SKM-1 treated with dmso at 0.1 percent for 144 hours (cell line): ENCODE measurements around the gene TUFT1.

Experiments
- DNase-seq: peaks from one replicate; lab custom pipeline; 2025; ENCODE audit not compliant: unreplicated experiment; lab: John Stamatoyannopoulos, UW

TUFT1 gene, protein sequence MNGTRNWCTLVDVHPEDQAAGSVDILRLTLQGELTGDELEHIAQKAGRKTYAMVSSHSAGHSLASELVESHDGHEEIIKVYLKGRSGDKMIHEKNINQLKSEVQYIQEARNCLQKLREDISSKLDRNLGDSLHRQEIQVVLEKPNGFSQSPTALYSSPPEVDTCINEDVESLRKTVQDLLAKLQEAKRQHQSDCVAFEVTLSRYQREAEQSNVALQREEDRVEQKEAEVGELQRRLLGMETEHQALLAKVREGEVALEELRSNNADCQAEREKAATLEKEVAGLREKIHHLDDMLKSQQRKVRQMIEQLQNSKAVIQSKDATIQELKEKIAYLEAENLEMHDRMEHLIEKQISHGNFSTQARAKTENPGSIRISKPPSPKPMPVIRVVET

DNA sequence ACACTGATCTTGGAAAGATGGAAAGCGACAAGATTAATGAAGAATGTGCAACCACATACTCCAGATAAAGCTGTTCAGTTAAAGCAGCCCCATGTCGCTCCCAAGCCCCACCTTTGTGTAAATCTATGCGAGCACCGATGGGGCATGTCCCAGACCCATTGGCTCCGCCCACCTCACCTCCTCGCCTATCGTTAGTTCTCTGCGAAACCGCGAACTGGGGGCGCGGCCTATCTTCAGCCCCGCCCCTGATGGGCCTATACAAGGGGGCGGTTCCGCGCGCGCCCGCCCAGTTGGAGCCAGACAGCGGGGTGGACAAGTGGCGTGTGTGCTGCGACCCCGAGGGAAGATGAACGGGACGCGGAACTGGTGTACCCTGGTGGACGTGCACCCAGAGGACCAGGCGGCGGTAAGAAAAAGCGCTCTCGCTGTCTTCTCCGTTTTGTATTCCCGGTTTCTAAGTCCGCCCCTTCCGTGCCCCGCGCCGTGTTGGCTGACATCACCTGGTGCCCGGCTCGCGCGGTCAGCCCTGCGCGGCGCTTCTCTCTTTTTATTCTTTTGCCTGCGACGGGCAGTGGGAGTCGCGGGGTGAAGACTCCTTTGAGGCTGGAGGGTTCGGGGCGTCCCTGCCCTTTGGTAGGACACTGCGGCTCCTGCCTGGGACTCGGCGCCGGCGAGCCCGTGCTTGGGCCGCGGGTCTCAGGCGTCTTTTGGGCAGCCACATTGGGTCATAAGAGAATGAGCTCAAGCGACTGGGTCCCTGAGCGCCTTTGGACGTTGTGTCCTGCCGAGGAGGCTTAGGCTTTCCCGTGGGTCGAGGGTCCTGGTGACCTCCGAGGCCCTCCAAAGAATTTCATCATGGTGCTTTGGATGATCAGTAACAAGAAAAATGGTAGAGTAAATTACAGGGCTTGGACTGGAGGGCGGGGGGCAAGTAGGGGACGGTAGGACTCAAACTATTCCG, at the start of gene TUFT1:
Gene TUFT1, plus strand, starts transcription at position 289 of the 961 bp plus-strand sequence. Its CDS starts 58 bp downstream, at position 347.
- DNase-seq, result peak; percentile 96

DNA sequence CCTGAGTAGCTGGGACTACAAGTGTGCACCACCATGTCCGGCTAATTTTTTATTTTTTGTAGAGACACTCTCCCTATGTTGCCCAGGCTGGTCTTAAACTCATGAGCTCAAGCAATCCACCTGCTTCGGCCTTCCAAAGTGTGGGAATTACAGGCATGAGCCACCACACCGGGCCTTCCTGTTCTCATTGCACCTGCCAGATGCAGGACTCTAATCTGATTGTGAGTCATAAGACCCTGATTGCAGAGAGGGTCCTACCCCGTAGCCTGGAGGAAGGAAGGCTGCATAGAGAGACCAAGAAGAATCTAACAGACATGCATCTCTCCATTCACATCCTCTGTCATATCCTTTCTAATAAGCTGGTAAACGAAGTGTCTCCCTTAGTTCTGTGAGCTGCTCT, 48.5 kb upstream of the TUFT1 start:
- DNase-seq, result no peak

DNA sequence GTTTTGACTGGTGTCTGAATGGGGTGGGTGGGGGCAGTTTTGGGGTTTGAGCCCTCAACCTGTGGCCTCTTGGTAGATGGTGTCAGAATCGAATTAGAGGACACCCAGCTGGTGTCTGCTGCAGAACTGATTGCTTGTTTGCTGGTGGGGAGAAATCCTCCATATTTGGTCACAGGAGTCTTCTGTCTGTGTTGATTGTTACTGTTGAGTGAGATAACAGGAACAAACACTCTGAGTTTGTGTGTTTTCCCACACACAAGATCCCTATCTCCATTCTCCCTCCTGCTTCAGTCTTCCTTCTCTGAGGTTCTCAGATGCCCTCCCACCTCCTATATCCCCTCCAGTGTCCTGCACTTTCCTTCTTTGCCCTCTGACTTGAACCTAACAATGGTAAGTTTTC, 48.0 kb upstream of the TUFT1 start:
- no peak for DNase-seq

DNA sequence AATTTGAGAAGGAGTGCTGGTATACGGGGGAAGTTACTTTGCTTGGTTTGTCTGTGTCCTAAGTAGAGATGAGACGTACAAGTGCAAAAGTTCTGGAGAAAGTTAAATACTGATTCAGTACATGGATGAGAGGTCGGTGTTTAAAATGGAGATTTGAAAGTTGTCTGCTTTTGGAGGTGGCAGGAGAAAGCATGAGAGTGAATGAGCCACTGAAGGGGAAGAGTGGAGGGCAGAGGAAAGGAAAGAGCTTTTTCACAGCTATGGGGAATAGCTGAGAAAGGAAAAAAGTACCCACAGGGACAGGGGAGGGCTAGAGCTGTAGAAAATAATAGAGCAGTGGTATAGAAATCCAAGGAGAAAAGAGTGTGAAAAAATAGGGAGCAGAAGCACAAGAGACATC, 47.1 kb upstream of the TUFT1 start:
- no peak for DNase-seq

DNA sequence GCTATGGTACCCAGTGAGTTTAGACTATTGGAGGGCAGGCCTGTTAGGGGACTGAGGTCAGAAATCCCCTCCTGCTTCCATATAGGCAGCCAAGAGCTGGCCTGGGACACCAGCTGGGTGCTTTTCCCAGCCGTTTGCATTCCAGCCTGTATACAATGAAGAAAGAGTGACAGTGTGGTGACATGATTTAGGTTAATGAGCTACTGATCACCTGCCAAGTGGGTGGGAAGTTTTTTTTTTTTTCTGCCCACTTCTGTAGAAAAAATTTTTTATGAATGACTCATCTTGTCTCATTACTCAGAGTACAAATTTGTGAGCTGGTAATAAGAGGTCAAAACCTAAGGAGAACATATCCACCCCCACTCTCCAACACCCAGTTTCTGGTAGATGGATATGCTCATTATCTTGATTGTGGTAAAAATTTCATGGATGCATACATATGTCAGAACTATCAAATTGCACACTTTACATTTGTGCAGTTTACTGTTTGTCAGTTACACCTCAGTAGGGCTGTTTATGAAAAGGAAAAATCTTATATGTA, 45.3 kb upstream of the TUFT1 start:
- no peak for DNase-seq

DNA sequence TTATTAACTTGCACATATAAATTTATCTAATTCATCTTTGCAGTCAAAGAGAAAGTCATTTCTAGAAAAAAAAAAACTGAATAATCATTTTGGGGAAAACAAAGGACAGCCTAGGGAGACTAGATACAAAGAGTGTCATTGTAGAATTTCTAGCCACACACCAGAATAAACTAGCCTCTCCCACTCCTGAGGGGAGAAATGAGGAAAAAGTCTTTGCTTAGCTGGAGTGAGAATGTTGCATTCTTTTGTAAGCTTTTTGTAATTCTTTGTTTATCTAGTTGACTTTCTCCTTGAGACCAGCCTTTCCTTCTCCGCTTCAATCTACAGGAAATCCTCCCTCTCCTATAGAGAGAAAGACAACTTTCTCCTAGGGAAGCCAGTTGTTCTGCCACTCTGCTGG, 44.8 kb upstream of the TUFT1 start:
- no peak for DNase-seq

DNA sequence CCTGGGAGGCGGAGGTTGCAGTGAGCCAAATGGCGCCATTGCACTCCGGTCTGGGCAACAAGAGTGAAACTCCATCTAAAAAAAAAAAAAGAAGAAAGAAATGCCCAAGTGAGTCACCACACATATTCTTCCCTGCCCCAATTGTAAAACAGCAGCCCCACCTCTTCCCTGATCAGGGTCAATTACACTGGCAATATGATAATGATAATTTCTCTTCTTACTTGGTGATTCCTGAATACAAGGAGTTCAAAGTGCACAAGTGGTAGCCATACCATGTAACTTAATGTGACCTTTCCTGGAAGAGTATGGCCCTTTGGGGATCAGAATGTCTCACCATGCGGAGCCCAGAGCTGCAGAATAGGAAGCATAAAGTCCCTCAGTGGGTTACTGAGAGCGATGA, 40.7 kb upstream of the TUFT1 start:
- no peak for DNase-seq

DNA sequence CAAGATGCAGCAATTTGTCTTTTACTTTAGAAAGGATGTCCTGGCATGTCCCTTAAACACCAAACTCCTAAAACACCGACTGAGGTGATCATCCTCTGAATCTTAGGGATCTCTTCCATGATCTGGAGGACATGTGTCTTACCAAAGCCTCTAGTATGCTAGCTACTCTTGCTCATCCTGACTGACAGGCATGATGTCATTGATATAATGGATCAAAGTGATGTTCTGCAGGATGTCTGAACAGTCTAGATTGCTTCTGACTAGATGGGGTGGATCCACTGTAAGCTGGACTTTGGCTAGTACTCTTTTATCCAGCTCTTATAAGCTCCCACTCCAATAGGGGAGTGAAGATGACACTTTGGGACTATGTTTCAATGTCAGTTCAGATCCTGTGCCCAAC, 40.2 kb upstream of the TUFT1 start:
- no peak for DNase-seq

DNA sequence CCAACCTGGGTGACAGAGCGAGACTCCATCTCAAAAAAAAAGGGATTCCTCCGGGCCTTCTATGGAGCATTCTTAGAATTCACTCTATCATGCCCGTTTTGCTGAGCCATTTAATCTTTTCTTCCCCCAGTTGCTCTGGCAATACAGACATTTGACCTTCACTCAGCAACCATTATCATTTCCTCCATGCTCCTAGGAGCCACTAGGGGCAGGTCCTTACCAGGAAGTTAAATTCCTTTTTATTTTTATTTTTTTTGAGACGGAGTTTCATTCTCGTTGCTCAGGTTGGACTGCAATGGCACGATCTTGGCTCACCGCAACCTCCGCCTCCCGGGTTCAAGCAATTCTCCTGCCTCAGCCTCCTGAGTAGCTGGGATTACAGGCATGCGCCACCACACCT, 38.6 kb upstream of the TUFT1 start:
- DNase-seq, result no peak

DNA sequence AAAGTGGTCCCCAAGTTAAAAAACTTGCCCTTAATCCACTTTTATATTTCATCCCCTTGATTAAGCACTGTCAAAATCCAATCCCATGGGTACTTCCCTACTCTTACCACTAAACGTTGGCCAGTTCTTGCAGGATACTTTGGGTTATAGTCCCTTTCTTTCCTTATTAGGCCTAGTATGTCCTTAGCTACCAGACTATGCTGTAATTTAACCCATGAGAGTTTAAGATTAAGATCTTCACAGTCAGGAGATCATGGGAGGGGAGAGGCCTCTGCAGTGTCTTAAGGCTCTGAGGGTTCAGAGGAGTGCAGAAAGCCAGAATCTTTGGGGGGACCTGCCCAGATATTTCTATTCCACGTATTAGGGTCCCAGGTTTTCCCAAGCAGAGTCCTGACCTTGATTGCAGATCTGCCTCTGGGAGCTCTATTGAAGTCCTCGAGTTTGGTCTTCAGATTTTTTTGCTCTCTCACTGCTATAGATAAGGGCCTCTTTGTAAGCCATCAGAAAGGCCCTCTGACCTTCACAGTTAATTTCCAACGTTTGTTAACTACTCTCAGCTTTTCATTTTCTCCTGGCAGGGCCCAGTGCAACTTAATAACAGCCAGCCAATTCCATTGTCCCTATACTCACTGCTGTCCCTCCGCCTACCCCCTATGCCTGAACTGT, 37.9 kb upstream of the TUFT1 start:
- DNase-seq, result no peak

DNA sequence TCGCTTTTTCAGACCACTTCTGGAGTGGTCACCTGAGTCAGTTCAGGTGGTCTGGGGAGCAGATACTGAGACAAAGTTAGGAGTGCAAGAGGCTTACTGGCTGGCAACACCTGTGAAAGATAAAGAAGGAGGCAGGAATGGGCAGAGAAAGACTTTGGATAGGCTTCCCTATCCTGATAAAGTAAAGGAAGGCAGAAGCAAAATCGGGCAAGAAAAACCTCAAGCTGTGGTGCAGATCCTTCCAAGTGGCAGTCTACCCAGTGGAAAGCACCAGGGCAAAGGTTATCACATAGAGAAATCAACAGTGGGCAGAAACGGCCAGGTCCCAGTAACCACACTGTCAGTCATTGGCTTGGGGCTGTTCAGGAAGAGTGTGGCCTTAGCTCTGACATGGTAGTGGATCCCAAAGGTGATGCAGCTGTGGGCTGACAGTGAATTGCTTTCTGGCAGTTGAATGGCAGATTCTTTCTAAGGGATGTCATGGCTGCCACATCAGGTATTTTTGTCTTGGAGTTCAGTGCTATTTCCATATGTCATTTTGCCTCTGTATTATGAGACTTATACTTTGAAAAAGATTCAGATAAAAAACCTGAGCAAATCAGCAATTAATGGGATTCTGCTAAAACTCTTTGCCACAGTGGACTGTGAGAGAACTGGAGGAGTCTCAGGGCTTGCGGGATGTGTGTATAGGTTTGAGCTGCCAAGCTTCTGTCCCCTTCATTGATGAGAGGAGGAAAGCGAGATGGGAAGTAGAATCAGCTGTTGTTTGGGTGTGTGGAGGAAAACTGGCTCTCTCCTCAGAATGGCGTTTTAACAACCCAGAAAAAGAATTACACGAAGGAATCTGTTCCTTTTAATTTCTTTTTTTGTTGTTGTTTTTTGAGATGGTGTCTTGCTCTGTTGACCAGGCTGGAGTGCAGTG, 37.0 kb upstream of the TUFT1 start:
- DNase-seq, result no peak

DNA sequence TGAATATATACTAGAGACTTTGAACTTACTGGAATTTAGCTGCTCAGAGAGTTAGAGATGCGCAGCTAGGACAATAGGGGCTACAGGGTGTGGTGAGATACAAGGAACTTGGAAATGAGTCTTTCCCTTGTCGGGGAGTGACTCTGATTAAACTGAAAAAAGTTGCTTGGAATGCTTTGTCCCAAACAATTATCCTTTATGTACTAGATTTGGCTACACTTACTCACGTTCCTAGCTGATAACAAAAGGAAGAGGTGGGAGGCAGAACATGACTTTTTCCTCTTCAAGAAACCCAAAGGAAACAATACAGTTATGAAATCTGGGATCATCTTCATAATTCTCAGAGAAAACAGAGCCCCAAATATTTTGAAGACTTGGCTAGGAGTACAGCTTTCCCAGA, 35.9 kb upstream of the TUFT1 start:
- no peak for DNase-seq

DNA sequence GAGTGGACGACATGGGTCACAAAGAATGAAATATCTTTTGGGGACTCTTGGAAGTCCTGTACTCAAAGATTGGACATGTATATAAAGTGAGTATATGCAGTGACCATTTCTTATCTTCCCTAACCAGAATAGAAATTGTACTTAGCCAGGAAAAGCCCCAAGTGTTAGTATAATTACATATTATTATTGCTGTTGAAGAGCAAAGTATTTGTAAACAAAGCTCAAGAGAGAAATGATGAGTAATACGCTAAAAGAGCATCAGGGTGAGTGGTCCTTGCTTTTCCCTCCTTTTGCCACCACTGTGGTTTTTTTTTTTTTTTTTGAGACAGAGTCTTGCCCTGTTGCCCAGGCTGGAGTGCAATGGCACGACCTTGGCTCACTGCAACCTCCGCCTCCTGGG, 35.4 kb upstream of the TUFT1 start:
- no peak for DNase-seq

DNA sequence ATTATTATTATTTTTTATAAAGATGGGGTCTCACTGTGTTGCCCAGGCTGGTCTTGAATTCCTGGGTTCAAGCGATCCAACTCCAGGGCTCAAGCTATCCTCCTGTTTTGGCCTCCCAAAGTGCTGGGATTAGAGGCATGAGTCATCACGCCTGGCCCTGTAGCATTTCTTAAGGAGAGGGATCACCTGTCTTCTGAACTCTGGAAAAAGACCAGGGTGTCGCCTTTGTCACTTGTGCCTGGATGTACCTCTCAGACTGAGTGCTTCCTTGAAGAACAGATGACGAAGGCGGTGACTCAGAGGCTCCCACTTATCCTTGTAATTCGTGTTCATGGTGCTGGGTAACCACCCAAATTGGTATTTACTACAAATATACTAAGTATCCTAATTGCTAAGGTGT, 31.3 kb upstream of the TUFT1 start:
- no peak for DNase-seq

DNA sequence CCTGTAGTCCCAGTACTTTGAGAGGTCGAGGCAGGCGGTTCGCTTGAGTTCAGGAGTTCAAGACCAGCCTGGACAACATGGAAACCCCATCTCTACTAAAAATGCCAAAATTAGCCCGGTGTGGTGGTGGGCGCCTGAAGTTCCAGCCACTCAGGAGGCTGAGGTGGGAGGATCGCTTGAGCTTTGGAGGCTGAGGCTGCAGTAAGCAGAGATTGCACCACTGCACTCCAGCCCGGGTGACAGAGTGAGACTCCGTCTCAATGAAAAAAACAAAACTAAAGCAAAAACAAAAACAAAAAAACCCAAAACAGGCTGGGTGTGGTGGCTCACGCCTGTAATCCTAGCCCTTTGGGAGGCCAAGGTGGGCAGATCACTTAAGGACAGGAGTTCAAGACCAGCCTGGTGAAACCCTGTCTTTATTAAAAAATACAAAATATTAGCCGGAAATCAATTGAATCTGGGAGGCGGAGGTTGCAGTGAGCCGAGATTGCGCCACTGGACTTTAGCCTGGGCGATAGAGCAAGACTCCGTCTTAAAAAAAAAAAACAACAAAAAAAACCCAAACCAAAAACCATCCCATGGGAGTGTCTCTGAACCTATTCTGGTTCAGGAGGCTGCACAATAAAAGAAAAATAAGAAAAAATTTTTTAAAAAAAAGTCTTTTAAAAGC, 30.6 kb upstream of the TUFT1 start:
- DNase-seq, result no peak

DNA sequence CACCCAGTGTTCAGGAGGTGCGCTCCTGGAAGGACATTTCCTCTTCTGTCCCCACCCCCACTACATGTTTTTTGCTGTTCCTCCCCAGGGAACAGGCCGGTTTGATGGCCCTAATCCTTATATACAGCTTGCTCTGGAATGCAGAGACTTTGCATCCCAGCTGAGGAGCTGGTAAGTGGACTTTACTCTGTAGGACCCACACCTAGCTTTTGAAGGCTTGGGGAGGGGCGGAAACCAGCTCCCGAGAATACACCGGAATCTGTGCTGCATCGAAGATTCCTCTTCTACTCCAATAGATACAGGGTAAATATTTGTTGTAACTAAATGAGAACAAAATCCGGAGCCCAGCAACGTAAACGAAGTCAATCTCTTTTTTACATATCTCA, 30.1 kb upstream of the TUFT1 start:
- no peak for DNase-seq

DNA sequence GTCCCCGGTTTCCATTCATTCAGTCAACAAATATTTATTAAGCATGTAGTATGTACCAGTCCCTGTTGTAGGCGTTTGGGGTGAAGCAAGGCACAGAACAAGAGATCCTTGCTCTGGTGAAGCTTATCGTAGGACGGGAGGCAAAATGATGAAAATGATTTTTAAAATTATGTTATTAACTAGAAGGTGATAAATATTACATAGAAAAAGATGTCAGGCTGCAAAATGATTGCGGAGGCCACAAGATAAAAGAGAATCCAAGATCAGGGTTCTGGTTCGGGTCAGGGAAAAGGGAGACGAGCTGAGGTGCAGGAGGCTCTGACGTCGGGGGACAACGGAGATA, 29.5 kb upstream of the TUFT1 start:
- DNase-seq, result no peak

DNA sequence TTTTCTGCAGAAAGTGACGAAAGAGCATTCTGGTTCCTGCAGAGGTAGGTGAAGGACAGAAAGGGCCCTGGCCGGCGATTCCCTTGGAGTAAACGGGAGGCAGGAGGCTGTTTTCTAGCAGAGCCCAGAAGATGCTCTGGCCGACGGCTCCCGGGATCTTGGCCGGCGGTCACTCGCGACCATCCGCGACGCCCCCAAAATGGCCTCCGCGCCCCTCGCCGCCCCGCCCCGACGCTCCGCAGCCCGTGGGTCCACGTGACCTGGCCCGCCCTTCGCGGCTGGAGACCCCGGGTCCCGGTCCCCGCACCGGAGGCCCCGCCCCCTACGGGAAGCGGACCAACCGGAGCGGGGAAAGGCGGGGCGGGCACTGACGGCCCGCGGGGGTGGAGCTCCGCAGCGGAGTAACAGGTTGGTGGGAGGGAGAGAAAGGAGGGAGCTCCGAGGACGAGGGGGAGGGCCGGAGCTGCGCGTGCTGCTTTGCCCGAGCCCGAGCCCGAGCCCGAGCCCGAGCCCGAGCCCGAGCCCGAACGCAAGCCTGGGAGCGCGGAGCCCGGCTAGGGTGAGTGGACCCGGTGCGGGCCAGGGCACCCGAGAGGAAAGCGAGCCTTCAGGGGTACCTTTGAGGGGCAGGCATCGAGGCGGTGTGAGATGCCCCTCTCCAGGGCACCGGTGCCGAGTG, 29.0 kb upstream of the TUFT1 start, which contains the start of gene CGN:
Gene CGN, plus strand, starts transcription at position 431 of the 679 bp plus-strand sequence. CDS start 7,133 bp downstream, outside the sequence.
- DNase-seq, result peak; percentile 94

DNA sequence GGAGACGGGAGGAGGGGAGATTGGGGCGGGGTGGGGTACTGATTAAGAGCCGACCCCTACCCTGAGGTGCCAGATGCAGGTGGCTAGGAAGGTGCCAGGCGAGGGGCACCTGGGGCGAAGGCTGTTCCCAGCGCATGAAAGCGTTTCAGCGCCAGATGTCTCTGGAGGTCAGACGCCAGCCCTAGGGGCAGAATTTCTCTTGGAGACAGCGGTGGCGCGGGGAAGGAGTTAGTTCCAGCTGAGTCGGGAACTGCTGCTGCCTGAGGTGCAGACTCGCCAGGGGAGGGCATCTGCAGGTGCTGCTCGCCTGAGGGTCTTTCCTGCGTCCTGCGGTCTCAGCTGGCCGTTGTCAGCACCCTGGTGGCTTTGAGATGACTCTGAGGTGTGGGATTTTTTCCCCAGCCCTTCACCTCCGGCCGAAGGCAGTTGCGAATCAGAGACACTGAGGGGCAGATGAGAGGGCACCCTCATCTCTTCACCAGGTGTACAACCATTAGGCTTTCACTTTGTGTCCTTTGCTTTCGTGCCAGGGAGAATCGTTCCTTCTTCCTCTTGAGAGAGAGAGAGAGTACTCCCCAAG, 28.4 kb upstream of the TUFT1 start:
- no peak for DNase-seq
